IMR-90 (cell line): ENCODE measurements around the gene SNAPC2. TPM values are rescaled to one million over a fixed set of nuclear protein-coding genes. Genes with fewer than 3 reads are reported as not detected.

Source experiments
- ATAC-seq: fragments of 200-7000 bp; cut with Tn5 transposase; 2 replicates; pipeline ENCODE4 v1.9.1; 2020; ENCODE audit warnings: low read depth, mild to moderate bottlenecking, moderate library complexity
- BruUV-seq: library from RNA; stranded (reverse); fragments of 400-500 nt; replicated peaks from 2 replicates; lab custom pipeline; 2021; lab: Mats Ljungman, UMichigan
- CTCF ChIA-PET: fragments of 300-600 bp; formaldehyde crosslinking; extraction: SDS; loops from one replicate; lab custom pipeline; 2021; ENCODE audit warnings: antibody characterized with exemption; lab: Yijun Ruan, JAX
- POLR2A ChIA-PET: fragments of 300-600 bp; sonication (Branson Sonifier 250); formaldehyde crosslinking; loops from one replicate; lab custom pipeline; 2022; ENCODE audit warnings: antibody characterized with exemption; ENCODE audit not compliant: unreplicated experiment; lab: Charles Lee
- DNase-seq: peaks from one replicate; pipeline ENCODE4 v3.0.0; 2013
- H2AFZ ChIP-seq: replicated peaks from 2 replicates; pipeline ENCODE3; 2013; ENCODE audit warnings: low read length, mild to moderate bottlenecking; ENCODE audit not compliant: poor library complexity
- H2AK5ac ChIP-seq: 2 replicates; pipeline ENCODE4 v1.6.1; 2013; ENCODE audit warnings: low read depth, low read length, inconsistent platforms
- H2AK9ac ChIP-seq: replicated peaks from 2 replicates; pipeline ENCODE3; 2013; ENCODE audit warnings: mild to moderate bottlenecking, low read depth, low read length, moderate library complexity; ENCODE audit not compliant: poor library complexity
- H2BK120ac ChIP-seq: 2 replicates; pipeline ENCODE4 v1.6.1; 2013; ENCODE audit warnings: low read depth, low read length, inconsistent platforms
- H2BK15ac ChIP-seq: 3 replicates; pipeline ENCODE4 v1.6.1; 2013; ENCODE audit warnings: low read depth, low read length, inconsistent platforms
- H2BK20ac ChIP-seq: 2 replicates; pipeline ENCODE4 v1.6.1; 2013; ENCODE audit warnings: low read depth, mild to moderate bottlenecking, inconsistent platforms, low read length, moderate library complexity
- H2BK5ac ChIP-seq: 2 replicates; pipeline ENCODE4 v1.6.1; 2013; ENCODE audit warnings: mild to moderate bottlenecking, low read depth, low read length, inconsistent platforms; ENCODE audit not compliant: poor library complexity, severe bottlenecking
- H3K14ac ChIP-seq: replicated peaks from 2 replicates; pipeline ENCODE4 v1.6.1; 2013; ENCODE audit warnings: low read depth, low read length, inconsistent platforms
- H3K18ac ChIP-seq: 2 replicates; pipeline ENCODE4 v1.6.1; 2013; ENCODE audit warnings: low read depth, low read length, control low read depth
- H3K23ac ChIP-seq: 2 replicates; pipeline ENCODE4 v1.6.1; 2013; ENCODE audit warnings: low read depth, low read length, inconsistent platforms
- H3K27ac ChIP-seq: 2 replicates; pipeline ENCODE4 v1.5.1; 2013; ENCODE audit warnings: mild to moderate bottlenecking, control low read depth, low read length; ENCODE audit not compliant: insufficient read depth
- H3K27me3 ChIP-seq: 2 replicates; pipeline ENCODE4 v1.6.1; 2013; ENCODE audit warnings: low read length; ENCODE audit not compliant: control insufficient read depth, insufficient read depth
- H3K36me3 ChIP-seq: 2 replicates; pipeline ENCODE4 v1.6.1; 2013; ENCODE audit warnings: low read length, mixed read lengths; ENCODE audit not compliant: control insufficient read depth, insufficient read depth
- H3K4ac ChIP-seq: 2 replicates; pipeline ENCODE4 v1.6.1; 2013; ENCODE audit warnings: low read depth, low read length, inconsistent platforms
- H3K4me1 ChIP-seq: 2 replicates; pipeline ENCODE4 v1.6.1; 2013; ENCODE audit warnings: low read length, mixed read lengths; ENCODE audit not compliant: control insufficient read depth, insufficient read depth
- H3K4me2 ChIP-seq: 2 replicates; pipeline ENCODE4 v1.6.1; 2013; ENCODE audit warnings: low read depth, mild to moderate bottlenecking, control low read depth, low read length, moderate library complexity
- H3K4me3 ChIP-seq: 2 replicates; pipeline ENCODE4 v1.5.1; 2013; ENCODE audit warnings: low read depth, mild to moderate bottlenecking, control low read depth, low read length, moderate library complexity; ENCODE audit not compliant: insufficient read depth
- H3K56ac ChIP-seq: 2 replicates; pipeline ENCODE4 v1.6.1; 2013; ENCODE audit warnings: low read length, inconsistent platforms; ENCODE audit not compliant: insufficient read depth; ENCODE audit errors: extremely low read depth
- H3K79me1 ChIP-seq, 2 experiments: 2 replicates each; pipeline ENCODE4 v1.6.1; 2013; ENCODE audit warnings: low read length in 2 of 2, inconsistent platforms in 1 of 2, low read depth in 1 of 2
- H3K9ac ChIP-seq: 2 replicates; pipeline ENCODE4 v1.6.1; 2013; ENCODE audit warnings: low read depth, low read length, control low read depth
- H3K9me1 ChIP-seq: 2 replicates; pipeline ENCODE4 v1.6.1; 2013; ENCODE audit warnings: low read length, inconsistent platforms; ENCODE audit not compliant: insufficient read depth
- H3K9me3 ChIP-seq: 2 replicates; pipeline ENCODE4 v1.6.1; 2013; ENCODE audit warnings: low read length; ENCODE audit not compliant: control insufficient read depth, insufficient read depth
- H4K20me1 ChIP-seq: 2 replicates; pipeline ENCODE4 v1.6.1; 2013; ENCODE audit warnings: low read length, inconsistent platforms; ENCODE audit not compliant: insufficient read depth
- H4K5ac ChIP-seq: 2 replicates; pipeline ENCODE4 v1.6.1; 2013; ENCODE audit warnings: mild to moderate bottlenecking, low read depth, low read length, control low read depth
- H4K8ac ChIP-seq, 2 experiments: 2 replicates each; pipeline ENCODE4 v1.6.1; 2013; ENCODE audit warnings: low read depth in 2 of 2, low read length in 2 of 2, control low read depth in 1 of 2, inconsistent platforms in 1 of 2
- H4K91ac ChIP-seq: 2 replicates; pipeline ENCODE4 v1.6.1; 2013; ENCODE audit warnings: low read depth, low read length, inconsistent platforms; ENCODE audit not compliant: insufficient read depth
- BHLHE40 ChIP-seq: fragments of 150-350 bp; IDR thresholded peaks from 2 replicates; pipeline ENCODE4 v1.6.1; 2016; ENCODE audit warnings: mild to moderate bottlenecking, low read depth, low read length
- CEBPB ChIP-seq: IDR thresholded peaks from 2 replicates; pipeline ENCODE4 v1.6.1; 2012; ENCODE audit warnings: low read depth, low read length, improper control_type of control experiment
- CHD1 ChIP-seq: IDR thresholded peaks from 2 replicates; pipeline ENCODE4 v1.6.1; 2012; ENCODE audit warnings: low read depth, low read length, improper control_type of control experiment
- CTCF ChIP-seq: conservative IDR thresholded peaks from 2 replicates; pipeline ENCODE4 v1.5.1; 2012; ENCODE audit warnings: mild to moderate bottlenecking, low read depth, low read length, improper control_type of control experiment
- ELK1 ChIP-seq: fragments of 150-350 bp; IDR thresholded peaks from 2 replicates; pipeline ENCODE4 v1.6.1; 2016; ENCODE audit warnings: low read depth, mild to moderate bottlenecking, low read length, moderate library complexity, borderline replicate concordance
- FOS ChIP-seq: fragments of 150-350 bp; IDR thresholded peaks from 2 replicates; pipeline ENCODE4 v1.6.1; 2016; ENCODE audit warnings: low read depth, low read length
- MAFK ChIP-seq: IDR thresholded peaks from 2 replicates; pipeline ENCODE4 v1.6.1; 2012; ENCODE audit warnings: low read depth, low read length, improper control_type of control experiment
- MAZ ChIP-seq: IDR thresholded peaks from 2 replicates; pipeline ENCODE4 v1.6.1; 2012; ENCODE audit warnings: low read depth, mild to moderate bottlenecking, low read length, improper control_type of control experiment, moderate library complexity, borderline replicate concordance
- MXI1 ChIP-seq: IDR thresholded peaks from 2 replicates; pipeline ENCODE4 v1.6.1; 2012; ENCODE audit warnings: low read depth, mild to moderate bottlenecking, low read length, moderate library complexity, borderline replicate concordance
- NFE2L2 ChIP-seq: fragments of 150-350 bp; IDR thresholded peaks from 2 replicates; pipeline ENCODE4 v1.6.1; 2016; ENCODE audit warnings: low read depth, mild to moderate bottlenecking, low read length
- POLR2A ChIP-seq: IDR thresholded peaks from 2 replicates; pipeline ENCODE4 v1.6.1; 2012; ENCODE audit warnings: mild to moderate bottlenecking, low read depth, low read length
- RAD21 ChIP-seq: IDR thresholded peaks from 2 replicates; pipeline ENCODE4 v1.6.1; 2012; ENCODE audit warnings: low read length, improper control_type of control experiment
- RFX5 ChIP-seq: IDR thresholded peaks from 2 replicates; pipeline ENCODE4 v1.8.0; 2012; ENCODE audit warnings: low read depth, mild to moderate bottlenecking, low read length, moderate library complexity
- SMC3 ChIP-seq: fragments of 150-350 bp; IDR thresholded peaks from 2 replicates; pipeline ENCODE4 v1.6.1; 2016; ENCODE audit warnings: low read depth, mild to moderate bottlenecking, antibody characterized with exemption, low read length, moderate library complexity
- USF2 ChIP-seq: fragments of 150-350 bp; IDR thresholded peaks from 2 replicates; pipeline ENCODE4 v1.6.1; 2017; ENCODE audit warnings: mild to moderate bottlenecking, antibody characterized with exemption, low read length, low read depth
- WGBS, 2 experiments: methylation state at CpG; one replicate each; pipeline versions ENCODE4 v1.1.5 to v1.1.7; 2013; ENCODE audit warnings: missing lambda C conversion rate in 2 of 2; ENCODE audit not compliant: insufficient read length in 1 of 2; ENCODE audit errors: extremely low coverage in 2 of 2; 5-methylcytosine and 5-hydroxymethylcytosine counted together
- dilution Hi-C: fragments of 300-500 bp; cut with HindIII; formaldehyde crosslinking; loops from one replicate; pipeline ENCODE4 v1.14.3; 2018; ENCODE audit warnings: low sequenced_read_pairs; ENCODE audit not compliant: unreplicated experiment
- in situ Hi-C: fragments of 300-500 bp; cut with MboI; formaldehyde crosslinking; loops from 3 replicates; pipeline ENCODE4 v1.14.3; 2019; ENCODE audit warnings: low sequenced_read_pairs, inconsistent platforms, mixed read lengths
- intact Hi-C: fragments of 100-400 bp; cut with micrococcal nuclease; formaldehyde crosslinking; loops from 2 replicates; pipeline ENCODE4 v1.10.0; 2022
- polyA plus RNA-seq, 3 experiments: library from polyadenylated mRNA; depleted of rRNA; stranded (reverse); fragments of >200 nt; gene quantifications; 2 replicates each; pipeline ENCODE4 v1.2.3, GENCODE V29; 2012; ENCODE audit warnings: low replicate concordance in 1 of 3
- total RNA-seq: library from RNA; depleted of rRNA; stranded (reverse); fragments of >200 nt; gene quantifications from 2 replicates; pipeline ENCODE4 v1.2.3, GENCODE V29; 2012

The SNAPC2 gene
- total and polyA plus RNA-seq, 2 of the 4 experiments (the other 2 are of a cell fraction): 12.5 to 29.2 TPM

- TF ChIP-seq CHD1: no peak
- TF ChIP-seq USF2: no peak
- TF ChIP-seq FOS: no peak
These were observed 14.6 kb downstream of the SNAPC2 start (continued) for GRCh38 chr19:7934766-7935165.

- no peak overlapping the region for H3K18ac ChIP-seq
- H3K23ac ChIP-seq: no peak overlapping the region
- no peak overlapping the region for H3K4ac ChIP-seq
- no peak overlapping the region for H2BK15ac ChIP-seq
- H2BK120ac ChIP-seq: no peak overlapping the region
- H3K79me1 ChIP-seq: peaks cover 11 to 47% of the 10 kb centered on the region in 2 experiments; a peak in 3 of 4 replicates
- H2AK9ac ChIP-seq: no peak overlapping the region
- H2BK5ac ChIP-seq: no peak overlapping the region
- H3K4me3 ChIP-seq: no peak overlapping the region
- H2AK5ac ChIP-seq: no peak overlapping the region
- no peak overlapping the region for H3K27ac ChIP-seq
- H3K4me1 ChIP-seq: no peaks in the 10 kb centered on the region
- H3K56ac ChIP-seq: no peak overlapping the region
- in situ Hi-C loops: loop anchor here (5.0 kb wide), 1 partner anchor 311 kb away; no protein-coding TSS in a partner anchor
- no peak overlapping the region for H4K8ac ChIP-seq
- no TSS peak for BruUV-seq
- CTCF ChIA-PET: no interaction called here
- H3K4me2 ChIP-seq: no peak overlapping the region
- POLR2A ChIA-PET: no interaction called here
- intact Hi-C loops: no loop called here
- H4K5ac ChIP-seq: no peak overlapping the region
- no peak overlapping the region for H3K9ac ChIP-seq
- no peak overlapping the region for H2BK20ac ChIP-seq
- H3K36me3 ChIP-seq: peaks cover 28% of the 10 kb centered on the region
- DNase-seq (no peak), ATAC-seq (no peak)
- no peak overlapping the region for H4K91ac ChIP-seq
- H3K27me3 ChIP-seq: no peaks in the 10 kb centered on the region
- WGBS, 2 experiments: 100% methylated on average over 1 of the region's 13 CpGs; no CpG with 5 or more reads in 1 of the 2 experiments
- no peak overlapping the region for H3K14ac ChIP-seq
- dilution Hi-C loops: no loop called here
- no peaks in the 10 kb centered on the region for H3K9me3 ChIP-seq
- H4K20me1 ChIP-seq: no peaks in the 10 kb centered on the region
- H2AFZ ChIP-seq: no peak overlapping the region
- peaks cover 4% of the 10 kb centered on the region; the same call in 1 of the 2 replicates for H3K9me1 ChIP-seq
- TF ChIP-seq MAFK (no peak), BHLHE40 (no peak), CTCF (no peak), RFX5 (no peak), ELK1 (no peak), MXI1 (no peak), MAZ (no peak), NFE2L2 (no peak), CEBPB (no peak), RAD21 (no peak), POLR2A (no peak), SMC3 (no peak), CHD1 (no peak), FOS (no peak)
These were observed 20.7 kb downstream of the SNAPC2 start for GRCh38 chr19:7940841-7941240.
